NB4 (cell line): ENCODE data around the gene SPON2.
A peak's percentile ranks its signal among the peaks of the same experiment; 100 is the strongest.

Experiments
- DNase-seq: peaks from one replicate; pipeline ENCODE4 v3.0.0; 2010; ENCODE audit warnings: low read depth
- H3K4me3 ChIP-seq: one replicate; pipeline ENCODE4 v1.5.1; 2011; ENCODE audit warnings: mild to moderate bottlenecking, low read depth, low read length, moderate library complexity
- CTCF ChIP-seq: IDR thresholded peaks from one replicate; pipeline ENCODE4 v1.5.1; 2012; ENCODE audit warnings: low read depth, low read length
- MYC ChIP-seq: IDR thresholded peaks from 2 replicates; pipeline ENCODE4 v1.6.1; 2011; ENCODE audit warnings: low read depth, low read length
- POLR2A ChIP-seq: IDR thresholded peaks from 2 replicates; pipeline ENCODE4 v1.6.1; 2011; ENCODE audit warnings: mild to moderate bottlenecking; ENCODE audit not compliant: insufficient read length; ENCODE audit errors: extremely low read depth
- TF ChIP-seq, protein P1 (sequence below): IDR thresholded peaks from 2 replicates; pipeline ENCODE4 v1.6.1; 2011; ENCODE audit warnings: low read depth, low read length

The SPON2 gene

GRCh38 chr4:1192493-1193205 lies 20.3 kb upstream of the SPON2 start:
- no peak for TF ChIP-seq CTCF
- TF ChIP-seq, protein P1, sequence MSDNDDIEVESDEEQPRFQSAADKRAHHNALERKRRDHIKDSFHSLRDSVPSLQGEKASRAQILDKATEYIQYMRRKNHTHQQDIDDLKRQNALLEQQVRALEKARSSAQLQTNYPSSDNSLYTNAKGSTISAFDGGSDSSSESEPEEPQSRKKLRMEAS = peak; percentile 52; the same call in 1 of the 2 replicates
- no peak for TF ChIP-seq POLR2A
- TF ChIP-seq MYC = no peak
- DNase-seq = peak; percentile 4
- no peak overlapping the region for H3K4me3 ChIP-seq

DNA sequence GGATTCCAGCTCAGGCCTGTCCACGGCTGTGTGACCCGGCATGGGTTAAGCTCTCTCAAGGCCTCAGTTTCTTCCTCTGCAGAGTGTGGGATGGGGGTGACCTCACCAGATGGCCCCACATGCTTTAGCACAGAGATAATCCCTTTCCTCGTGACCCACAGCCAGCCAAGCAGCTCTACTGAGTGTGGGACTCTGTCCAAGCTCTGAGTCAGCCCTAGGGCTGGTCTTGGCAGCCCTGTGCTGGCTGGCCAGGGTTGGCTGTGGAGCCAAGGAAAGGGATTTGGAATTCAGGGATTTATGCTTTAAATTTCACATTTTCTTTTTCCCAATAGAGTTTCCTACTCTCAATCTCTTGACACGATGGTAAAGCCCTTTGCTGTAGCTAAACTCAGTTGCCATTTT lies 19.7 kb upstream of the SPON2 start:
- TF ChIP-seq MYC (no peak), POLR2A (no peak), CTCF (no peak)
- TF ChIP-seq, protein P1 = no peak
- no peak overlapping the region for H3K4me3 ChIP-seq
- peak; percentile 4 for DNase-seq

DNA sequence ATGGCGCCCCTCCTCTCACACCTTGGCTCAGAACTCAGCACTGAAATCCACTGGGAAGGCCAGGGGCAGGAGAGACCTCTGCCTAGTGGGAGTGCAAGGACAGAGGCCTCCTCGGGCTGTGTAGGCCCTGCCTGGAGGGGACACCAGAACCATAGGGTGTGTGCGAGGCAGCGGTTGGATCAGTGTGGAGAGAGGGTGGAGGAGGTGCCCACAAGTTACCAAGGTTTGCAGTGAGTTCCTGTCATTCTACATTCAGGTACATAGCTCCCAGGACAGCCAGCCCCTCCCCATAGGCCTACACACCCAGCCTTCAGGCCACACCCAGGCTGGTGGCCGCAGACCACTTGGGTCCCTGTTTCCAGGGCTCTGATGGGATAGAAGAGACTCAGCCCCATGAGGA lies 19.2 kb upstream of the SPON2 start:
- no peak for DNase-seq
- no peak overlapping the region for H3K4me3 ChIP-seq
- TF ChIP-seq, protein P1 = no peak
- TF ChIP-seq POLR2A (no peak), MYC (no peak), CTCF (no peak)

DNA sequence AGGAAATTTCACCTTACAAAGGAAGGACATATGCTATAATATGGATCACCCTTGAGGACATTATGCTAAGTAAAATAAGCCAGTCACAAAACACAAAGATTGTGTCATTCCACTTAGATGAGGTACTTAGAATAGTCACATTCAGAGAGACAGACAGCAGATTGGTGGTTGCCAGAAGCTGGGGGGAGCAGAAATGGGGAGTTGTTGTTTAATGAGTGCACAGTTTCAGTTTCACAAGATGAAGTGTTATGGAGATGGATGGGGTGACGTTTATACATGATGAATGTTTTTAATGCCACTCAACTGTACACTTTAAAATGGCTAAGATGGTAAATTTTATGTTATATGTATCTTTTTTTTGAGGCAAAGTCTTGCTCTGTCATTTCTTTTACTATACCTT lies 14.8 kb upstream of the SPON2 start:
- H3K4me3 ChIP-seq = no peak overlapping the region
- TF ChIP-seq POLR2A (no peak), CTCF (no peak), MYC (no peak)
- TF ChIP-seq, protein P1 = no peak
- DNase-seq = peak; percentile 19

DNA sequence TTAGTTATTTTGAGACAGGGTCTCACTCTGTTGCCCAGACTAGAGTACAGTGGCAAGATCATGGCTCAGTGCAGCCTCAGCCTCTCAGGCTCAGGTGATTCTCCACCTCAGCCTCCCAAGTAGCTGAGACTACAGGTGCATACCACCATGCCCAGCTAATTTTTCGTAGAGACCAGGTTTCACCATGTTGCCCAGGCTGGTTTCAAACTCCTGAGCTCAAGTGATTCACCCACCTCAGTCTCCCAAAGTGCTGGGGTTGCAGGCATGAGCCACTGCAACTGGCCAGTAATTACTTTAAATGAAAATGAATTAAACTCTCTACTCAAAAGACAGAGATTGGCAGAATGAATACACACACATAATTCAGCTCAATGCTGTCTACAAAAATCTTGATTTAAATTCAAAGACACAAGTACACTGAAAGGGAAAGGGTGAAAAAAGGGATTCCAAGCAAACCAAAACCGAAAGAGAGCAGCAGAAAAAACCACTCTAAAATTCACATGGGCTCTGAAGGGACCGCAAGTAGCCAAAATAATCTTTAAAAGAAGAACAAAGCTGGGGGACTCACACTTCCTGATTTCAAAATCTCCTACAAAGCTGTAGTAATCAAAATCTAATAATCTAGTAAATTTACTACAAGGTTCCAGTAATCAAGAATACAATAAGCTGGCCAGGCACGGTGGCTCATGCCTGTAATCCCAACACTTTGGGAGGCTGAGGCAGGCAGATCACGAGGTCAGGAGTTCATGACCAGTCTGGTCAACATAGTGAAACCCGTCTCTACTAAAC lies 11.8 kb upstream of the SPON2 start:
- no peak for TF ChIP-seq MYC
- no peak for TF ChIP-seq CTCF
- no peak for TF ChIP-seq POLR2A
- TF ChIP-seq, protein P1 = no peak
- H3K4me3 ChIP-seq = peak overlapping the region; percentile 49
- peak; percentile 78 for DNase-seq
